Neural crest cell (in vitro differentiated cells): ENCODE results near the gene CEP162. TPM values are rescaled to one million over a fixed set of nuclear protein-coding genes. Genes with fewer than 3 reads are reported as not detected.
"Not testable (repeated sequence)": the region's sequence is repeated elsewhere in the genome, so short reads cannot be mapped to it uniquely, and the experiment has no call there.

Experiments
- DNase-seq: peaks from one replicate; pipeline ENCODE4 v3.0.0; 2021; ENCODE audit warnings: low read depth, mixed read lengths, low spot score
- H3K27ac Mint-ChIP-seq: one replicate; pipeline ENCODE4 v1.8.0; 2021; ENCODE audit warnings: mild to moderate bottlenecking, mixed read lengths; ENCODE audit not compliant: unreplicated experiment
- H3K27me3 Mint-ChIP-seq: 2 replicates; pipeline ENCODE4 v1.8.0; 2021; ENCODE audit warnings: low read depth, mild to moderate bottlenecking, mixed read lengths
- H3K36me3 Mint-ChIP-seq: 2 replicates; pipeline ENCODE4 v1.8.0; 2021; ENCODE audit warnings: low read depth, mild to moderate bottlenecking, mixed read lengths
- H3K4me1 Mint-ChIP-seq: 2 replicates; pipeline ENCODE4 v1.8.0; 2021; ENCODE audit warnings: mixed read lengths
- H3K4me3 Mint-ChIP-seq: one replicate; pipeline ENCODE4 v1.8.0; 2021; ENCODE audit warnings: mild to moderate bottlenecking, mixed read lengths
- H3K9me3 Mint-ChIP-seq: 2 replicates; pipeline ENCODE4 v1.8.0; 2021; ENCODE audit warnings: mixed read lengths
- total RNA-seq: library from RNA; stranded (reverse); gene quantifications from 2 replicates; pipeline ENCODE4 v1.2.1, GENCODE V29; 2021
- TF ChIP-seq, protein P1 (sequence below): fragments of 200-600 bp; sonication (generic); conservative IDR thresholded peaks from 2 replicates; pipeline ENCODE4 v1.5.0; 2021; ENCODE audit warnings: antibody characterized with exemption, mild to moderate bottlenecking

CEP162 gene
- total RNA-seq, 1 donor from 2014 or later = 19.4 TPM

DNA sequence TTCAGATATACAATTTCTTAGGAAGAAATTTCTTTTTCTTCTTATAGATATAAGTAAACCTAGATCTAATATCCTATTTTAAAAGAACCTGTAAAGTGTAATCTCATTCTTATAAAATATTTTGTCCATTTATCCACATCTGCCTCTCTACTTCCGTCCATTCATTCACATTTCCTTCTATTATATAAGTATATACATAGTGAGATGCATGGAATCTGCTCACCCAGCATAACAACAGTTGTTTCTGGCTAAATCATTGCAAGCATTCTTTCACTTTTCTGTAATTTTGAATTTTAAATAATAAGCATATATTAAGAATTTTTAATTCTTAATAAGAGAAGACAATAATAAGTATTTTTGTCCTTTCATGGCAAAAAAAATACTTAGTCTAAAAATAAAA is 45.4 kb downstream of the CEP162 start:
- no peak for DNase-seq
- no peak overlapping the region for H3K27ac Mint-ChIP-seq
- TF ChIP-seq, protein P1, sequence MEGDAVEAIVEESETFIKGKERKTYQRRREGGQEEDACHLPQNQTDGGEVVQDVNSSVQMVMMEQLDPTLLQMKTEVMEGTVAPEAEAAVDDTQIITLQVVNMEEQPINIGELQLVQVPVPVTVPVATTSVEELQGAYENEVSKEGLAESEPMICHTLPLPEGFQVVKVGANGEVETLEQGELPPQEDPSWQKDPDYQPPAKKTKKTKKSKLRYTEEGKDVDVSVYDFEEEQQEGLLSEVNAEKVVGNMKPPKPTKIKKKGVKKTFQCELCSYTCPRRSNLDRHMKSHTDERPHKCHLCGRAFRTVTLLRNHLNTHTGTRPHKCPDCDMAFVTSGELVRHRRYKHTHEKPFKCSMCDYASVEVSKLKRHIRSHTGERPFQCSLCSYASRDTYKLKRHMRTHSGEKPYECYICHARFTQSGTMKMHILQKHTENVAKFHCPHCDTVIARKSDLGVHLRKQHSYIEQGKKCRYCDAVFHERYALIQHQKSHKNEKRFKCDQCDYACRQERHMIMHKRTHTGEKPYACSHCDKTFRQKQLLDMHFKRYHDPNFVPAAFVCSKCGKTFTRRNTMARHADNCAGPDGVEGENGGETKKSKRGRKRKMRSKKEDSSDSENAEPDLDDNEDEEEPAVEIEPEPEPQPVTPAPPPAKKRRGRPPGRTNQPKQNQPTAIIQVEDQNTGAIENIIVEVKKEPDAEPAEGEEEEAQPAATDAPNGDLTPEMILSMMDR = no peak
- no peaks in the 10 kb centered on the region for H3K27me3 Mint-ChIP-seq
- no peaks in the 10 kb centered on the region for H3K4me1 Mint-ChIP-seq
- H3K9me3 Mint-ChIP-seq = no peaks in the 10 kb centered on the region
- H3K36me3 Mint-ChIP-seq = peaks cover 31% of the 10 kb centered on the region
- H3K4me3 Mint-ChIP-seq = no peak overlapping the region

DNA sequence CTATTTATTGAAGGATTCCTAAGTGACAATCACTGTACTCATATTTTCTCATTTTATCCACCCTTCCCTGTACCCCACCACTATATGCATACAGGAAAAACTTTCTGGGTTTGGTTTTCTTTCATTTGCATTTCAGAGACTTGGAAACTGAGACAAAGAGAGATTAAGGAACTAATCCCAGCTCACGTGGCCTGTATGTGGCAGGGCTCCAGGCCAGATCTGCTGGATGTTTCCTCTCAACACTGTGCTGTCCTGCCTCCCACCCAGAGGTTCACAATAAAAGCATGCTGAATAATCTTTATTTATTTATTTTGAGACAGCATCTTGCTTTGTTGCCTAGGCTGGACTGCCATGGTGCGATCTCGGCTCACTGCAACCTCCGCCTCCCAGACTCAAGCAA is 50.2 kb downstream of the CEP162 start:
- no peak overlapping the region for H3K27ac Mint-ChIP-seq
- no peaks in the 10 kb centered on the region for H3K4me1 Mint-ChIP-seq
- DNase-seq = no peak
- no peak overlapping the region for H3K4me3 Mint-ChIP-seq
- H3K9me3 Mint-ChIP-seq = no peaks in the 10 kb centered on the region
- H3K36me3 Mint-ChIP-seq = peaks cover 26% of the 10 kb centered on the region
- TF ChIP-seq, protein P1 = no peak
- H3K27me3 Mint-ChIP-seq = no peaks in the 10 kb centered on the region

- TF ChIP-seq, protein P1 = no peak
- DNase-seq = no peak
- H3K27me3 Mint-ChIP-seq = no peaks in the 10 kb centered on the region
- peaks cover 5% of the 10 kb centered on the region for H3K36me3 Mint-ChIP-seq
- H3K4me3 Mint-ChIP-seq = no peak overlapping the region
- H3K4me1 Mint-ChIP-seq = no peaks in the 10 kb centered on the region
- no peaks in the 10 kb centered on the region for H3K9me3 Mint-ChIP-seq
- no peak overlapping the region for H3K27ac Mint-ChIP-seq
Observed at GRCh38 chr6:84172574-84172973, 54.9 kb downstream of the CEP162 start.

DNA sequence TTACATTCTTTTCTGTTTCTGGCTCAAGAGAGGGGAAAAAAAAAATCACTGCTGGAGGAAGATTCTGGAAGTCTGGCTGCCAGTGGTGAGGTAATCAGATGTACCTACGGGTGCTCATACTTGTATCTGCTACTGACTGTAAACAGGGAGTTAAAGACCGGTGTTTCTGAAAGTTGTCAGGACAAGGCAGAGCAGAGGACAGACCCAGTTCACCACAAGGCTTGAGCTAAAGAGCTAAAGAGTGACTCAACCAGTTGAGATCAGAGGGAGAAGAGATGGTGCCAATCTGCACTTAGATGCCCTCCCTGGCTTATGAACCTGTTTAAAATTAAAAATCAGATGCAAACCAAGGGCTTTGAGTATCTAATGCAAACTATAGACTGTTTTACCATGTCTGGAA is 55.4 kb downstream of the CEP162 start:
- no peak overlapping the region for H3K27ac Mint-ChIP-seq
- TF ChIP-seq, protein P1 = no peak
- no peak for DNase-seq
- H3K4me1 Mint-ChIP-seq = no peaks in the 10 kb centered on the region
- H3K4me3 Mint-ChIP-seq = no peak overlapping the region
- no peaks in the 10 kb centered on the region for H3K9me3 Mint-ChIP-seq
- peaks cover 7% of the 10 kb centered on the region for H3K36me3 Mint-ChIP-seq
- H3K27me3 Mint-ChIP-seq = no peaks in the 10 kb centered on the region

GRCh38 chr6:84167457-84167856 is 60.0 kb downstream of the CEP162 start:
- no peaks in the 10 kb centered on the region for H3K9me3 Mint-ChIP-seq
- no peak for DNase-seq
- H3K4me3 Mint-ChIP-seq = no peak overlapping the region
- no peaks in the 10 kb centered on the region for H3K27me3 Mint-ChIP-seq
- no peak overlapping the region for H3K27ac Mint-ChIP-seq
- peaks cover 22% of the 10 kb centered on the region for H3K36me3 Mint-ChIP-seq
- TF ChIP-seq, protein P1 = no peak
- no peaks in the 10 kb centered on the region for H3K4me1 Mint-ChIP-seq

GRCh38 chr6:84166395-84166794 is 61.0 kb downstream of the CEP162 start:
- Mint-ChIP-seq H3K4me1 (no peaks in the 10 kb centered on the region), H3K36me3 (peaks cover 24% of the 10 kb centered on the region), H3K27ac (peak overlapping the region; percentile 4), H3K27me3 (no peaks in the 10 kb centered on the region), H3K9me3 (no peaks in the 10 kb centered on the region), H3K4me3 (no peak overlapping the region)
- no peak for DNase-seq
- TF ChIP-seq, protein P1 = no peak

- not testable (repeated sequence) for H3K9me3 Mint-ChIP-seq, H3K4me3 Mint-ChIP-seq, H3K27me3 Mint-ChIP-seq, DNase-seq, H3K4me1 Mint-ChIP-seq
- peaks cover 27% of the 10 kb centered on the region for H3K36me3 Mint-ChIP-seq
- H3K27ac Mint-ChIP-seq = peak overlapping the region; percentile 31
Observed at GRCh38 chr6:84164328-84164727, 63.1 kb downstream of the CEP162 start.
